ENCODE data around the gene SRPK2.
"Not testable (repeated sequence)": the region's sequence is repeated elsewhere in the genome, so short reads cannot be mapped to it uniquely, and the experiment has no call there.

The SRPK2 gene

GRCh38 chr7:105224884-105225651 is 163.7 kb downstream of the SRPK2 start:
- peak; percentile 90 for DNase-seq (ENCODE audit: low read depth)

- no peak for DNase-seq (ENCODE audit: low read depth)
These were observed 165.8 kb downstream of the SRPK2 start for GRCh38 chr7:105222953-105223352.

DNA sequence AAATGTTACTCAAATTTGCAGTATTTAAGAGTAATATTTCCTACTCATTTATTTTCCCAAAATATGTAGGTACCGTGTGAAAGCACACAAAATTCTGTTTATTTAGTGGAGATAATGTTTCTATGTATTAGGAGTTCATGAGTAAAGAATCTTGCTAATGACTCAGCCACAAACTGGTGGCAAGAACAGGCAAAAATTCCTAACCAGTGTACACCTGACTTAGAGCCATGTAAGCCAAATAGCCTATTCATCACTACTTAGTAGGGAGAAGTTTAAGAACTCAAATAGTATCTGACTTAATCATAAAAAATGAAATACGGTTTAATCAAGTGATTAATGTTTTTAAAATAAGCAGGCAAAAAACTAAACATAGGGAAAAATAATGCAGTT is 169.0 kb downstream of the SRPK2 start:
- DNase-seq (ENCODE audit: low read depth): peak; percentile 78

DNA sequence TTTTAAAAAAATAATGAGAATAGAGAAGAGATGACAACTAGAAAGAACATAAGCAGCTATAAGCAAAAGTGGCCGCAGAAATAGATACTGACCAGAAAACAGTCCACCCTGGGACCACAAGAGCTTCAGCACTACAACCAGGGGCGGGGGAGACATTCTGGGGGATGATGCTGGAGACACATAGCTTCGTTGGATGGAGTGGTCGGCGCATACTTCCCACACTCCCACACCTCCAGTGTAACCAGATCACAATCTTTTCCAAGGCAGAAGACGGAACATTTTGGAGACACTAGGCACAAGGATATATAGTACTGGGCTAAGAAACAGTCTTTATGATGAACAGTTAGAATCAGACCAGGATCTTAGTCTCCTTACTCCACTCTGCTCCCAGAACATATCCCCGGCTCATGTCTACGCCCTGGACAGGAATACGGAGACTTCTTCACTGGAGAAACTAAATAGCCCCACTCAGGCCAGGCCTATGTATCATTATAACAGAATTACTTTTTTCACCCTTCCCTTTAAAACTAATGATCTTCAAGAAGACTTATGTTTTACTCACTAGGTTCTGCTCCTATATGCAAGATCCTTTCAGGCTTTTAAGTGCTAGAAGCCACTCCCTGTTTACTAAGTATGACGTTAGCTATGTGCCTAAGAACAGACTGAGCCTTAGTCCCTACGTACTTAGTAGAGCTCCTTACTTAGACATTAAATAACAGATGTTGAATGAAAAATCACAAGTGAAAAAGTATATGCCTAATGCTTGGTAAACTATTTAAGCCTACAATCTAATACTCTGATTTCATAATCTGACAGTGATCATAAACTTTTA is 169.6 kb downstream of the SRPK2 start:
- DNase-seq (ENCODE audit: low read depth): peak; percentile 32

- no peak for DNase-seq (ENCODE audit: low read depth)
These were observed 170.5 kb downstream of the SRPK2 start for GRCh38 chr7:105218215-105218614.

DNA sequence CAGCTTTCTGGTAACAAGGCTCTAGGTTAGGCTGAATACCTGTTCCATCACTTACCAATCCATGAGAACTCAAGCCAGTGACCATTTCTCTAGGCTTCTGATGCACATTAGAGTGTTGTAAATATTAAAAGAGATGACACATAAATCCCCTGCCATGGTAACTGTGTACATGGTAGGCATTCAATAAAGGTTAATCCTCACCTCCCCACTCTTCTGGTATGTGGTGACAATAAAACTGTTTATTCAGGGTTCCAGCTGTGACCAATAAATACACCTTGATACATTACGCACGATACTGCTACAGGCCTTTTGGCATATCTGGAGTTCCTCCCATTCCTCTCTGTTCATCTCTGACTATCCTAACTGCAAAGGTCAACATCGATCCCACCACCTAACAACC is 171.9 kb downstream of the SRPK2 start:
- DNase-seq (ENCODE audit: low read depth): no peak

GRCh38 chr7:105215821-105216220 is 172.9 kb downstream of the SRPK2 start:
- DNase-seq (ENCODE audit: low read depth): no peak

DNA sequence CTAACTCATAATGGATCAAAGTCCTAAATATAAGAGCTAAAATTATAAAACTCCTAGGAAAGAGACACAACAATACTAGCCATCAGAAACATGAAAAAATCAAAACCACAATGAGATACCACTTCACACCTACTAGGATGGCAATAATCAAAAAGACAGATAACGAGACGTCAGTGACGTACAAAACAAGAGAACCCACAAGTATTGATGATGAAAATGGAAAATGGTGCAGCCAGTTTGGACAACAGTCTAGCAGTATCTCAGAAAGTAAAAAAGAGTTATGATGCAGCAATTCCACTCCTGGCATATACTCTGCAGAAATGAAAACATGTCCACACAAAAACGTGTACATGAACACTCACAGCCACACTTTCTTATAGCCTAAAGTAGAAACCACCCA is 173.5 kb downstream of the SRPK2 start:
- no peak for DNase-seq (ENCODE audit: low read depth)

DNA sequence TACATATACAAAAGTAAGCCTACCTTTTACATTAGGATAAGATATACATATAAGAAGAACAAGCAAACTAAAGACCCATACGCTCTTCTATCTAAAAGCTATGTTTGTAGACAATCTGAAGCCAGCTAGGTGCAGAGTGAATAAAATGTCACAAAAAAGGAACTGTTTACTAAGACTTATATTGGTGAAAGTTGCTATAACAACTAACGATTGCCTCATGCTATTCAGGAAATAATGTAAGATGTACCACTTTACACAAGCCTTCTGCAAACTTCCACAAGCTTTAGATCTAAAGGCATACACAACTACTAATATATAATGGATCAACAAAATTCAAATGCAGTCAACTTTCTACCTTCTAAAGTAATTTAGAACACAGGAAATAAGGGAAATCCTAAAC is 175.1 kb downstream of the SRPK2 start:
- no peak for DNase-seq (ENCODE audit: low read depth)

- DNase-seq (ENCODE audit: low read depth): no peak
These were observed 176.5 kb downstream of the SRPK2 start for GRCh38 chr7:105212212-105212611.

GRCh38 chr7:105210721-105211205 is 178.0 kb downstream of the SRPK2 start:
- DNase-seq (ENCODE audit: low read depth): no peak

GRCh38 chr7:105209870-105210269 is 178.9 kb downstream of the SRPK2 start:
- no peak for DNase-seq (ENCODE audit: low read depth)

DNA sequence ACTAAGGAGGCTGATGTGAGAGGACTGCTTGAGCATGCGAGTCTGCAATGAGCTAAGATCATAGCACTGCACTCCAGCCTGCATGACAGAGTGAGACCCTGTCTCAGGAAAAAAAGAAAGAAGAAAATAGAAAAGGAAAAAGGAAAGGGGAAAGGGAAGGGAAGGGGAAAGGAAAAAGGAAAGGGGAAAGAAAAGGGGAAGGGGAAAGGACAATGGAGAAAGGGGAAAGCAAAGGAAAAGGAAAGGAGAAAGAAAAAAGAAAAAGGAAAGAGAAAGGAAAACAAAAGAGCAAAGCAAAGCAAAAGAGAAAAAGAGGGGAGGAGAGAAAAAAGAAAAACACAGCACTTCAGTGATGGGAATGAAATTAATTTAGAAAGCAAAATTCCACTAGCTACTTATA is 179.3 kb downstream of the SRPK2 start:
- DNase-seq (ENCODE audit: low read depth): no peak

GRCh38 chr7:105206985-105207384 is 181.7 kb downstream of the SRPK2 start:
- DNase-seq (ENCODE audit: low read depth): no peak

DNA sequence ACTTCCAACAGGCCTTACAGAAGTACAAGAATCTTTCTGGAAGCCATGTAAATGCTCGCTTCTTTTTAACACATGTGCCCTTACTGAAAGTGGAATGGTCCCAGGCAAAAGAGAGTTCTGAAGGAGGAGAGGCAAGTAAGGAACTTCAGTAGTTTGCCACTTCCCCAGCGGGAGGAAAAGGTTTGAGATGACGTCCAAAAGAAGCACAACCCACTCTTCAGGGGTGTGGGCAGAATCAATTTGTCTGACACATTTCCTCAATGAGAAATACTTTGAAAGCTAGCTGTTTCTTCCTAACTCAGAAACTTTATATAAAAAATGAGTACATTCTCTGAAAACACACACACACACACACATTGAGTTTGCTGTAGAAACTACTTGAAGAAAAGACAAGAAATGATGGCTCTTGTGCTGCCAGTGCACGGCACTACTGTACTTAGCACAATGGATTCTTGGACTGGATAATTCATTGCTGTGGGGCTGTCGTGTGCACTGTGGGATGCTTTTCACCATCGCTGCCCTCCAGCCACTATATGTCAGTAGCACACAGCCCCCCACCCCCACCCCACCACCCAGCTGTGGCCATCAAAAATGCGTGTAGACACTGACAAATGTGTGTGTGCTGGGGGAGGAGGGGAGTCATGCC is 183.0 kb downstream of the SRPK2 start:
- DNase-seq (ENCODE audit: low read depth): no peak

GRCh38 chr7:105204953-105205352 is 183.8 kb downstream of the SRPK2 start:
- no peak for DNase-seq (ENCODE audit: low read depth)

DNA sequence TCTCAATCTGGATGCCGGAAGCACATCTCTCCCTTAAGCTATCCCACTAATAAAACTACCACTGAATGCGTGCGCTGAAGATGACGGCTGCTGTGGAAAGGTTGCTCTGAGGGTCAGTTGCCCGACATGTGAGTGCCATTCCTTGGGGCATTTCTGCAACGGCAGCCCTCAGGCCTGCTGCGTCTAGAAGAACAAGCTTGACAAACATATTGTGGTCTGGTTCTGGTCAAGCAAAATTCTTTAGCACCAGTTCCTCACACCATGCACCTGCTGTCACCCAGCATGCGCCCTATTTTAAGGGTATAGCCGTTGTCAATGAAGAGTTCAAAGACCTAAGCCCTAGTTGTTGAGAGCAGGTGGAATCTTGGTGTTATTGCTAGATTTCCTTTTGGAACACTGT is 184.2 kb downstream of the SRPK2 start:
- DNase-seq (ENCODE audit: low read depth): no peak

GRCh38 chr7:105202616-105203015 is 186.1 kb downstream of the SRPK2 start:
- peak; percentile 61 for DNase-seq (ENCODE audit: low read depth)

DNA sequence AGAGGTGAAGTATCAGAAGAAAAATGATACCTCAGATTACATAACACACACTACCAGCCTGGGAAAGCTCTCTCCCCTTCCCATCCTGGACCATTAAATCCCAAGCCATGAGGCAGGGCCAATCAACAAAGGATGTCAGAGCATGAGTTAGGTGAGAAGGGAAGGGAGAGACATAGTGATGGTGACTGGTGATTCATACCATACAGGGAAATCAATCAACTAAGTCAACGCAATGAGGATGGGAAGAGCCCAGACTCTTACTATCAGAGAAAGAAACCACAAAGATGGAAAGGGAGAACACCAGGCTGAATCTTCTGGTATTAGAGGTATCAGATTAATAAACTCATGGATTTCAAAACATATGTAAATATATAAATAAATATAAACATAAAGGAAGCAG is 189.3 kb downstream of the SRPK2 start:
- no peak for DNase-seq (ENCODE audit: low read depth)

GRCh38 chr7:105198223-105198622 is 190.5 kb downstream of the SRPK2 start:
- peak; percentile 96 for DNase-seq (ENCODE audit: low read depth)

DNA sequence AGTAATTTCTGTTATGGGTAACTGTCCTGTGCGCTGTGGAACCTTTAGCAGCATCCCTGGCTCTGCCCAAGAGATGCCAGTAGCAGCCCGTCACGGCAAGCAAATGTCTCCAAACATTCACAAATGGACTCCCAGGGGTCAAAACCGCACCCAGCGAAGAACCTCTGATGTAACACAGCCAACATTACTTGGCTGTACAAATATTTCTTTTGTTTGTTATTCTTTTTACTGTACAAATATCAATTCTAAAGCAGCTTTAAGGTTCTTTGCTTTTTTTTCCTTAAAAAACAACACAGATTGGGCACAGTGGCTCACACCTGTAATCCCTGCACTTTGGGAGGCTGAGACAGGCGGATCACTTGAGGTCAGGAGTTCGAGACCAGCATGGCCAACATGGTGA is 192.2 kb downstream of the SRPK2 start:
- no peak for DNase-seq (ENCODE audit: low read depth)

GRCh38 chr7:105195891-105196290 is 192.8 kb downstream of the SRPK2 start:
- no peak for DNase-seq (ENCODE audit: low read depth)

DNA sequence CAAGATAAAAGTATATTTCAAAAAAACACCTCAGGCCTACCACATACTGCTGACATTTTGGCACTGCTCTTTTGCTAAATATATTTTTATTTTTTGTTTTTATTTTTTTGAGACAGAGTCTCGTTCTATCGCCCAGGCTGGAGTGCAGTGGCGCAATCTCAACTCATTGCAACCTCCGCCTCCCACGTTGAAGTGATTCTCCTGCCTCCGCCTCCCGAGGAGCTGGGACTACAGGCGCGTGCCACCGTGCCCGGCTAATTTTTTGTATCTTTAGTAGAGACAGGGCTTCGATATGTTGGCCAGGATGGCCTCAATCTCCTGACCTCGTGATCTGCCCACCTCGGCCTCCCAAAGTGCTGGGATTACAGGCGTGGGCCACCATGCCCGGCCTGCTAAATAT is 193.8 kb downstream of the SRPK2 start:
- not testable (repeated sequence) for DNase-seq (ENCODE audit: low read depth)

All from iris pigment epithelial cell (primary cell).